Retinal pigment epithelial cell (primary cell): ENCODE results near the gene TNMD.
"Not testable (repeated sequence)": the region's sequence is repeated elsewhere in the genome, so short reads cannot be mapped to it uniquely, and the experiment has no call there.

Experiments used
- DNase-seq: peaks from one replicate; pipeline ENCODE4 v3.0.0-alpha.2; 2010; ENCODE audit warnings: low read depth
- H3K4me3 ChIP-seq: 2 replicates; pipeline ENCODE4 v1.5.1; 2011; ENCODE audit warnings: mild to moderate bottlenecking, low read length, control low read depth, moderate library complexity
- CTCF ChIP-seq: conservative IDR thresholded peaks from 2 replicates; pipeline ENCODE4 v1.5.1; 2011; ENCODE audit warnings: low read depth, low read length, control low read depth, inconsistent platforms

TNMD gene

GRCh38 chrX:100584611-100585010, at the start of gene TNMD:
Gene TNMD, plus strand, starts transcription at chrX:100584936. Its CDS starts 83 bp downstream, at chrX:100585019.
- no peak within 1 kb of the TSS for H3K4me3 ChIP-seq
- TF ChIP-seq CTCF: no peak
- no peak for DNase-seq

- not testable (repeated sequence) for H3K4me3 ChIP-seq, DNase-seq
Observed at GRCh38 chrX:100565534-100565933, 19.2 kb upstream of the TNMD start.

- TF ChIP-seq CTCF: no peak
- DNase-seq: no peak
- H3K4me3 ChIP-seq: no peak overlapping the region
Observed at GRCh38 chrX:100586747-100587146, 2.0 kb downstream of the TNMD start.

GRCh38 chrX:100587861-100588260, 3.1 kb downstream of the TNMD start:
- H3K4me3 ChIP-seq: no peak overlapping the region
- no peak for DNase-seq
- TF ChIP-seq CTCF: no peak

GRCh38 chrX:100591256-100592051, 6.7 kb downstream of the TNMD start:
- TF ChIP-seq CTCF: no peak
- DNase-seq: no peak
- H3K4me3 ChIP-seq: no peak overlapping the region

GRCh38 chrX:100593126-100593525, 8.4 kb downstream of the TNMD start:
- H3K4me3 ChIP-seq: no peak overlapping the region
- TF ChIP-seq CTCF: no peak
- no peak for DNase-seq

GRCh38 chrX:100593581-100593980, 8.8 kb downstream of the TNMD start:
- TF ChIP-seq CTCF: no peak
- H3K4me3 ChIP-seq: no peak overlapping the region

More at GRCh38 chrX:100593581-100593980, 8.8 kb downstream of the TNMD start:
- peak; percentile 8 for DNase-seq
